Measurements from ENCODE around the gene HCFC2. TPM values are rescaled to one million over a fixed set of nuclear protein-coding genes. Genes with fewer than 3 reads are reported as not detected.

The HCFC2 gene
- total and polyA plus RNA-seq, 2 of the 8 experiments (the other 6 are each of a cell fraction or from before 2014, with no cell fraction given): 0.62 to 1.8 TPM

Small RNA genes within 50 kb of the gene (small RNA-seq; reads per million reads assigned to genes)
- not detected for gene RNA5SP370 (ENCODE audit: insufficient read depth)

Other genes with a start within 250 kb of the HCFC2 start
- 11.9 and 14.8 TPM in 2 replicates for gene NT5DC3, start 223.3 kb upstream of the HCFC2 start, total RNA-seq (2021; fragmentation: NEBNext Ultra II Directional; extraction: Animal tissue kit (Norgen Biotek cat#: 25700))
- 4.1 and 5.4 TPM in 2 replicates for gene NT5DC3, start 223.3 kb upstream of the HCFC2 start, polyA plus RNA-seq (2011; rRNA removed)
- gene HSP90B1, start 134.1 kb upstream of the HCFC2 start, total RNA-seq (2021; fragmentation: NEBNext Ultra II Directional; extraction: Animal tissue kit (Norgen Biotek cat#: 25700)): 837 and 847 TPM in 2 replicates
- gene HSP90B1, start 134.1 kb upstream of the HCFC2 start, polyA plus RNA-seq (2011; rRNA removed): 88.9 and 161 TPM in 2 replicates
- 47.8 and 49.0 TPM in 2 replicates for gene TDG, start 98.7 kb upstream of the HCFC2 start, total RNA-seq (2021; fragmentation: NEBNext Ultra II Directional; extraction: Animal tissue kit (Norgen Biotek cat#: 25700))
- gene TDG, start 98.7 kb upstream of the HCFC2 start, polyA plus RNA-seq (2011; rRNA removed): 13.7 and 22.7 TPM in 2 replicates
- gene GLT8D2, start 14.3 kb upstream of the HCFC2 start, total RNA-seq (2021; fragmentation: NEBNext Ultra II Directional; extraction: Animal tissue kit (Norgen Biotek cat#: 25700)): 5.7 and 6.8 TPM in 2 replicates
- 5.0 and 9.8 TPM in 2 replicates for gene GLT8D2, start 14.3 kb upstream of the HCFC2 start, polyA plus RNA-seq (2011; rRNA removed)
- gene NFYB, start 73.7 kb downstream of the HCFC2 start, total RNA-seq (2021; fragmentation: NEBNext Ultra II Directional; extraction: Animal tissue kit (Norgen Biotek cat#: 25700)): 42.2 and 43.5 TPM in 2 replicates
- gene NFYB, start 73.7 kb downstream of the HCFC2 start, polyA plus RNA-seq (2011; rRNA removed): 12.4 and 29.1 TPM in 2 replicates
- 120 and 127 TPM in 2 replicates for gene TXNRD1, start 151.2 kb downstream of the HCFC2 start, total RNA-seq (2021; fragmentation: NEBNext Ultra II Directional; extraction: Animal tissue kit (Norgen Biotek cat#: 25700))
- 56.8 and 70.6 TPM in 2 replicates for gene TXNRD1, start 151.2 kb downstream of the HCFC2 start, polyA plus RNA-seq (2011; rRNA removed)
- 2.2 and 2.8 TPM in 2 replicates for gene EID3, start 239.2 kb downstream of the HCFC2 start, total RNA-seq (2021; fragmentation: NEBNext Ultra II Directional; extraction: Animal tissue kit (Norgen Biotek cat#: 25700))
- 1.0 and 1.2 TPM in 2 replicates for gene EID3, start 239.2 kb downstream of the HCFC2 start, polyA plus RNA-seq (2011; rRNA removed)

Data from H1 (cell line).